Breast epithelium (tissue), 3 donors: Measurements from ENCODE around the gene USP12.
"Not testable (repeated sequence)": the region's sequence is repeated elsewhere in the genome, so short reads cannot be mapped to it uniquely, and the experiment has no call there.

Source experiments
- CTCF ChIP-seq, 3 donors: fragments of 450-650 bp; IDR thresholded peaks; one replicate each; pipeline ENCODE4 v1.5.1; 2016 to 2017; ENCODE audit warnings: antibody characterized with exemption in 3 of 3, mild to moderate bottlenecking in 3 of 3, moderate library complexity in 3 of 3
- POLR2A ChIP-seq: fragments of 450-650 bp; IDR thresholded peaks from one replicate; pipeline ENCODE4 v1.6.1; 2016; ENCODE audit warnings: antibody characterized with exemption, mild to moderate bottlenecking, moderate library complexity

- TF ChIP-seq CTCF (IDR thresholded peaks at IDR 0.05); POLR2A: not testable (repeated sequence)
These were observed 20.8 kb upstream of the USP12 start for GRCh38 chr13:27192367-27192766.
